ENCODE measurements around the gene HTRA3. TPM values are rescaled to one million over a fixed set of nuclear protein-coding genes. Genes with fewer than 3 reads are reported as not detected.

HTRA3 gene
- total and polyA plus RNA-seq, 2 experiments from 2014 or later = 6.9 to 15.7 TPM

DNA sequence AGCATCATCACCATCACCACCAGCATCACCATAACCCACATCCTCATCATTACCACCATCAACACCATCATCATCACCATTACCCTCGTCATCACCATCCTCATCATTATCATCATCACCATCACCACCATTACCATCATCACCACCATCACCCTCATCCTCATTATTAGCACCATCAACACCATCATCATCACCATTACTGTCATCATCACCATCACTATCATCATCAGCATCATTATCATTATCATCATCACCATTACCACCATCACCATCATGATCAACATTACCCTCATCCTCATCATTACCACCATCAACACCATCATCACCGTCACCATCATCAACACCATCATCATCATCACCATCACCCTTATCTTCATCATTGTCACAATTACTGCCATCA lies 51.7 kb downstream of the HTRA3 start:
- Histone ChIP-seq H3K27me3 (no peaks in the 10 kb centered on the region), H3K4me3 (no peak overlapping the region), H3K27ac (no peak overlapping the region), H3K4me1 (ENCODE audit: low read depth) (peaks cover 12% of the 10 kb centered on the region), H3K9me3 (ENCODE audit: low read depth) (no peaks in the 10 kb centered on the region), H3K36me3 (no peaks in the 10 kb centered on the region)
- no peak for DNase-seq (ENCODE audit: low read depth in 1 of 2, low spot score in 1 of 2)
- no peak for TF ChIP-seq CTCF (IDR thresholded peaks at IDR 0.05; ENCODE audit: low read depth, low read length)

DNA sequence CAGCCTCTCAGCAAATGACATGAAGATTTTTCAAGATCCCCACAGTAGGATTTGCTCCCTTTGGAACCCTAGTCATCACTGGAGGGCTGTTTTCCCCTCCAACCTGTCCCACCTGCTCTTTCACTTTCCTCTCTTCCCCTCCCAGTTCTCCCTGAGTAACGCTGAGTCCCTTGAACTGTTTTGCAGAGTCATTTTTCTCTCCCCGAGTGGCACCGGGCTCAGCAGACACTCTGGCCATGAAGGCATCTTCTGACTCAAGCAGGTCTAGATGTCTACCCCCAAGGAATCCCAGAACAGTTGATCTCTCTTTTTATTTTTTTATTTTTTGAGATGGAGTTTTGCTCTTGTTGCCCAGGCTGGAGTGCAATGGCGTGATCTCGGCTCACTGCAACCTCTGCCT lies 52.2 kb downstream of the HTRA3 start:
- TF ChIP-seq CTCF (IDR thresholded peaks at IDR 0.05; ENCODE audit: low read depth, low read length) = no peak
- Histone ChIP-seq H3K27me3 (no peaks in the 10 kb centered on the region), H3K4me3 (no peak overlapping the region), H3K4me1 (ENCODE audit: low read depth) (peaks cover 9% of the 10 kb centered on the region), H3K9me3 (ENCODE audit: low read depth) (no peaks in the 10 kb centered on the region), H3K27ac (no peak overlapping the region), H3K36me3 (no peaks in the 10 kb centered on the region)
- no peak for DNase-seq (ENCODE audit: low read depth in 1 of 2, low spot score in 1 of 2)

- no peak for DNase-seq (ENCODE audit: low read depth in 1 of 2, low spot score in 1 of 2)
- no peak for TF ChIP-seq CTCF (IDR thresholded peaks at IDR 0.05; ENCODE audit: low read depth, low read length)
- Histone ChIP-seq H3K9me3 (ENCODE audit: low read depth) (no peaks in the 10 kb centered on the region), H3K36me3 (no peaks in the 10 kb centered on the region), H3K4me1 (ENCODE audit: low read depth) (peaks cover 9% of the 10 kb centered on the region), H3K27me3 (no peaks in the 10 kb centered on the region), H3K27ac (no peak overlapping the region), H3K4me3 (no peak overlapping the region)
Measured at GRCh38 chr4:8322794-8323704, 53.5 kb downstream of the HTRA3 start.

DNA sequence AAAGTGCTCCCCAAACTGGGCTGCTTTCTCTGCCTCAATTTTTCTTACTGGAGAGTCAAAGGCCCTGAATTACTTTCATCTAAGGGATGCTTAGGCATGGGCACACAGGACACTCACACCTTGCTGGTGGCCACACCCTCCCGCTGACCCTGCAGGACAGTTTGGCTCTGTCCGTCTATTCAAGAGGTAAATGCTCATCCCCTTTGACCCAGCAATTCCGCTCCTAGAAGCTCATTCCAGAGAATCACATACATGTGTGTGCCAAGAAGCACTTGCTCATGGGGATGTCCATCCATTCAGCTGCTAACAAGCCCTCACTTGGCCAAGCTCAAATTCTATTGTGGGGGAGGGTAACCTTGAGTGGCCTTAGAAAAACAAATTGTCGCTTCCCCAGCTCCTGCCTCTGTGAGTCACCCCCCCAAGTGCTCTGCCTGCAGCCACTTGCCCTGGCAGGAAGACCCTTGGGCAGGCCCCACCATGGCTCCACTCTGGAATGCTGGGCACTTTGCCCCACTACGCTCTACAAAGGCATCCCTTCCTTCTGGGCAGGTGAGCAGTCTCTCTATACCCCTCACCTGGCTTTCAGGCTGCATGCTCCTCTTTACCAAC lies 54.5 kb downstream of the HTRA3 start:
- H3K9me3 ChIP-seq (ENCODE audit: low read depth) = no peaks in the 10 kb centered on the region
- DNase-seq (ENCODE audit: low read depth in 1 of 2, low spot score in 1 of 2) = no peak

More for the DNA sequence above, 54.5 kb downstream of the HTRA3 start:
- H3K4me1 ChIP-seq (ENCODE audit: low read depth) = peaks cover 9% of the 10 kb centered on the region
- H3K4me3 ChIP-seq = no peak overlapping the region
- H3K27me3 ChIP-seq = no peaks in the 10 kb centered on the region
- no peak for TF ChIP-seq CTCF (IDR thresholded peaks at IDR 0.05; ENCODE audit: low read depth, low read length)
- no peaks in the 10 kb centered on the region for H3K36me3 ChIP-seq
- H3K27ac ChIP-seq = no peak overlapping the region

Data from cardiac muscle cell (in vitro differentiated cells and primary cell).